Endothelial cell of umbilical vein (primary cell): ENCODE results near the gene SIPA1.

Experiments used
- CTCF ChIP-seq, 2 donors: IDR thresholded peaks; 1 replicate in 1 of 2; 2 replicates in 1 of 2; pipeline ENCODE4 v1.5.1; 2011; ENCODE audit warnings: low read length in 2 of 2, mild to moderate bottlenecking in 2 of 2, moderate library complexity in 2 of 2, control low read depth in 1 of 2, inconsistent platforms in 1 of 2, low read depth in 1 of 2; ENCODE audit not compliant: insufficient read depth in 1 of 2; ENCODE audit errors: extremely low read depth in 1 of 2
- EZH2 ChIP-seq: IDR thresholded peaks from 2 replicates; pipeline ENCODE4 v1.6.1; 2012; ENCODE audit warnings: borderline replicate concordance, low read depth, mild to moderate bottlenecking, moderate library complexity, low read length, inconsistent platforms; ENCODE audit not compliant: severe bottlenecking
- GATA2 ChIP-seq: IDR thresholded peaks from 2 replicates; pipeline ENCODE4 v1.7.0; 2011; ENCODE audit warnings: low read depth, mild to moderate bottlenecking, moderate library complexity, mixed read lengths, low read length; ENCODE audit not compliant: insufficient read length, insufficient read depth
- JUN ChIP-seq: IDR thresholded peaks from 2 replicates; pipeline ENCODE4 v1.6.1; 2011; ENCODE audit warnings: borderline replicate concordance, low read depth; ENCODE audit not compliant: insufficient read length, insufficient read depth
- MYC ChIP-seq: IDR thresholded peaks from one replicate; pipeline ENCODE4 v1.6.1; 2011; ENCODE audit warnings: mild to moderate bottlenecking, low read depth, low read length
- POLR2A ChIP-seq: IDR thresholded peaks from 2 replicates; pipeline ENCODE4 v1.6.1; 2012; ENCODE audit warnings: low read depth, mild to moderate bottlenecking, control low read depth, low read length
- POLR2AphosphoS5 ChIP-seq: IDR thresholded peaks from 2 replicates; pipeline ENCODE4 v1.6.1; 2012; ENCODE audit warnings: low read depth, mild to moderate bottlenecking, control low read depth, low read length, moderate library complexity; ENCODE audit not compliant: insufficient read depth
- TF ChIP-seq, protein P1 (sequence below): IDR thresholded peaks from 2 replicates; pipeline ENCODE4 v1.6.1; 2011; ENCODE audit not compliant: insufficient read depth, insufficient read length

DNA sequence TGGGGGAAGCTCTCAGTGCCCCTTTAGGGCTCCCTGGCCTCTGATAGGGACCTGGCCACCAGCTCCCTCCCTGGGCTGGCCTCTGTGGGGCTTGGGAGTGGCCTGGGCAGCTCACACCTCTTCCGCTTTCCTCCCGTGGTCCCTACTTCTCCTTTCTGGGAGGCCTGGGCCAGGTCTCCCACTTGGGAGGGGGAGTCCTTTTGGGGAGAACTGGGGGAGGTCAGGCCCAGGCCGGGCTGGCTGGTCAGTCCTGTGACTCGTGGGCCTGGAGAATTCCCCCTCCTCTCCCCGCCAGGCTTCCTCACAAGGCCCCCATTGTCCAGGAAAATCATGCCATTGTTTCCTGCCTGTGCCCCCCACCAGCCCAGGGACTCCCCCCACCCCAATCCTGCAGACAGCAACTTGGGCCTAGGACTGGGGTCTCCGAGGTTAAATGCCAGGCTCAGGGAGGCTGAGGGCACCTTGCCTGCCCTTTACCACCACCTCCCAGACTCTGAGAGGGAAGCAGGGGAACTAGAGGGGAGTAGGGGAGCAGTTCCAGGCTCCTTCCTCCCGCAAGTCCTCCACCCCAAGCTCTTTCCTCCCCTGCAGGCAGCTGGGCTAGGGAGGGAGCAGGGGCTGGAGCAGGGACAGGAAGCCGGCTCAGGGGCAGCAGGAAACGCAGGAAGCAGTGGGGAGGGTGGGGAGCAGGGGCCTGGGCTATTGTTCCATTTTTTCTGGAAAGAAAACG, 26.7 kb upstream of the SIPA1 start:
- no peak for TF ChIP-seq POLR2A
- TF ChIP-seq CTCF (IDR thresholded peaks at IDR 0.05; ENCODE audit: extremely low read depth in 1 of 2, insufficient read depth in 1 of 2, low read depth in 1 of 2, low read length in 2 of 2) = no peak
- peak; percentile 55 for TF ChIP-seq POLR2AphosphoS5
- no peak for TF ChIP-seq EZH2
- TF ChIP-seq JUN = no peak
- TF ChIP-seq MYC = no peak
- TF ChIP-seq GATA2 = no peak
- TF ChIP-seq, protein P1, sequence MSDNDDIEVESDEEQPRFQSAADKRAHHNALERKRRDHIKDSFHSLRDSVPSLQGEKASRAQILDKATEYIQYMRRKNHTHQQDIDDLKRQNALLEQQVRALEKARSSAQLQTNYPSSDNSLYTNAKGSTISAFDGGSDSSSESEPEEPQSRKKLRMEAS = no peak
